NCI-H128 (cell line): ENCODE data around the gene DPH2.
A peak's percentile ranks its signal among the peaks of the same experiment; 100 is the strongest.

Experiments used
- DNase-seq: peaks from one replicate; lab custom pipeline; 2025; ENCODE audit not compliant: unreplicated experiment; lab: John Stamatoyannopoulos, UW

Gene DPH2

DNA sequence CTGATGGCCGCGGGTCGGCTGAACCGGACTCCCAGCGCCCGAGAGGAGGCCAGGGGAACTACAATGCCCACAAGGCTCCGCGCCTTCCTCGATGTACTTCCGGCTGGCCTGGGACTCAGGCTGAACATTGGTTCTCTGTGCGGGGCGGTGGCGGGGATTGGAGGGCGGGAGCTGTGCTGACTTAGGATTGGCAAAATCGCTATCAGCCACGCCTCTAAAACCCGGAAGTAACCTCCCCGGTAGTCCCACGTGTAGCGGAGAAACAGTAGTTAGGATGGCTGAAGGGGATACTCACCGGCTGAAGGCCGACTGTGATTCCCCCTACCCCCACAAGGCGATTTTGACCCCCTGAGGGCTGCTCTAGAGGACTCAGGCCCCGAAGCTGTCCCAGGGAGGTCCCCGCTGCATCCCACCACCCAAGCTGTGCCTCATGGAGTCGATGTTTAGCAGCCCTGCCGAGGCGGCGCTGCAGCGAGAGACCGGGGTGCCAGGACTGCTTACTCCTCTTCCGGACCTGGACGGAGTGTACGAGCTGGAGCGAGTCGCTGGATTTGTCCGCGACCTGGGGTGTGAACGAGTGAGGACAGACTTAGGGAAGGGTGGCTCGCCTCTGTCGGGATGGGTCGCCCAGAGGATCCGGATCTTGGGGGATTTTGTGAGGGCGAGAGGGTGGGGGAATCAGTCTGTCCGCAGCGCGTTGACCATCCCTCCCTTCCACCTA lies at the start of gene DPH2:
Gene DPH2, plus strand, starts transcription at position 265 of the 721 bp plus-strand sequence. Its CDS starts 166 bp downstream, at position 431.
- DNase-seq, result peak; percentile 92

DNA sequence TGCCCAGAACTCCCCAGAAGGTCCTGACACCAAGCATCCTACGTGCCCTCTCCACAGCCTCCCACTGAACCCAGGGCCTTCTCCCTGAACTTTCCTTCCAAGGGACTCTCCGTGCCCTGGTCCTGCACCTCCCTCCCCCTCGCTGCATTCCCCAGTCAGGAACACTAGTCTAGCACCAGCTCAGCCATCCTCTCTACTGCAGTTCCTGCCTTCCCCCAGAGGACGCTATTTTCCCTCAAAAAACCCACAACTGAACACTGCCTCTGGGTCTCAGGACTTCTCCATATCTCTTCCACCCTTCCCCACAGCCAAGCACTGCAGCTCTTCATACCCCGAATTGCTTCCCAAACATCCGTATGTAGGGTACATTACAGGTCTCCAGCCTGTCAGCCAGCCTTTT lies 48.8 kb upstream of the DPH2 start:
- DNase-seq, result no peak

GRCh38 chr1:43924516-43924915 lies 45.3 kb upstream of the DPH2 start:
- no peak for DNase-seq

GRCh38 chr1:43925846-43926245 lies 44.0 kb upstream of the DPH2 start:
- no peak for DNase-seq

- DNase-seq, result no peak
Observed at GRCh38 chr1:43930168-43930948, 39.5 kb upstream of the DPH2 start.

DNA sequence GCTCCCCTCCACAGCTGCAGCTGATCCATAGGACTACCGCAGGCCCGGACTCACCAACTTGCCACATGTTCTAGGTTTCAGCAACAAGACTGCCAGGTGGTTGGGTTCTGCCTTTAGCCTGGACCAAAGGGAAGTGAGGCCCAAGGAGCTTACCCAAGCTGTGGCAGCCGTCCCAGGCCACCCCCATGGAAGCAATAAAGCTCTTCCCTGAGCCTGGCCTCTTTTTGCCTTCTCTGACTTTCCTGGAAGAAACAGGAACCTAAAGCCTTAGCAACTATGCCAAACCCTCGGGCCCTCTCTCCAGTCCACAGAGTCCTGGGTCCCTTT lies 38.9 kb upstream of the DPH2 start:
- no peak for DNase-seq

- no peak for DNase-seq
Observed at GRCh38 chr1:43931711-43932660, 37.8 kb upstream of the DPH2 start.

DNA sequence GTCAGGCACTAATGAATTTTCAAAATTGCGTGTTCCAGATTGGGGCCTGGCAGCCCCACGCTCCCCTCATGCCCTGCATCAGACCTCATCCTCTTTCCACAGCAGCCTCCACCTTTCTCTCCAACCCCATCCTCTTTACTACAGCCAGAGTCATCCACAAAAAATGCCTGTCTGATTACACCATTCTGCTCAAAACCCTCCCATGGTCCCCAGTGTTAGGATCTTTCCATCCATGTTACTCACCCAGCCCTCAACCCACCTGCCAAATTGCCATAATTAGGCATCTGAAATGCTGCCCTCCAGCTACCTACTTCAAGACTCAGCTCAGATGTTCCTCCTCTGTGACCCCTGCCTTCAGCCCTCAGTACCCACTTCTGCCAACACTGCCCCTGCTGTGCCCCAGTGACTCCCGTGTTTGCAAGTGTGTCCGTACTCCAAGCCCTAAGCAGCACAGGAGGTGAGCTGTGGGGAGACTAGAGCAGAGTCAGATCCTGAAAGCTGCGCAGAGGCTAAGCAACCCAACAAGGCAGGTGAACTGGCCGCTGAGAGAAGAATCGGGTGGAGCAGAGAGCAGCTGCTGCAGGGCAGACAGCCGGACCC lies 36.9 kb upstream of the DPH2 start:
- DNase-seq, result no peak

DNA sequence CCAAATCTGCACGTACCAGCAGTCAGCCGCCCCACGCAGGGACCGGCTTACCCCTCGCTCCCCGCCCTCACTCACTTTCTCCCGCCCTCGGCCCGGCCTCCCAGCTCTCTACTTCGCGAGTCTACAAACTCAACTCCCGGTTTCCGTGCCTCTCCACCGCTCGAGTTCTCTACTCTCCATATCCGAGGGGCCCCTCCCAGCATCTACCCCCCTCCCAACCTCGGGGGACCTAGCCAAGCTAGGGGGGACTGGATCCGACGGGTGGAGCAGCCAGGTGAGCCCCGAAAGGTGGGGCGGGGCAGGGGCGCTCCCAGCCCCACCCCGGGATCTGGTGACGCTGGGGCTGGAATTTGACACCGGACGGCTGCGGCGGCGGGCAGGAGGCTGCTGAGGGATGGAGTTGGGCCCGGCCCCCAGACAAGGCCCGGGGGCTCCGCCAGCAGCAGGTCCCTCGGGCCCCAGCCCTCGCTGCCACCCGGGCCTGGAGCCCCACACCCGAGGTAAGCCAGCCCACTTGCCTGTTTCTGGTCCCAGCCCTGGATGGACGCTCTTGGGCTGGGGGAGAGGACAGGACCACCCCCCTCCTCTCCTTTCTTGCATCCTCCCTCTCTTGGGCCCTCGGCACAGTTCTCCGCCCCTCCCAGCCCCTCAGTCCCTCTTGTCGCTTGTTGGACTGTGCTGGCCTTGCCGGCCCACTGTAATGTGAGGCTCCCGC lies 36.3 kb upstream of the DPH2 start, which contains the start of gene ARTN:
Gene ARTN, plus strand, starts transcription at position 416 of the 715 bp plus-strand sequence. CDS start 1,856 bp downstream, outside the sequence.
- peak; percentile 43 for DNase-seq

DNA sequence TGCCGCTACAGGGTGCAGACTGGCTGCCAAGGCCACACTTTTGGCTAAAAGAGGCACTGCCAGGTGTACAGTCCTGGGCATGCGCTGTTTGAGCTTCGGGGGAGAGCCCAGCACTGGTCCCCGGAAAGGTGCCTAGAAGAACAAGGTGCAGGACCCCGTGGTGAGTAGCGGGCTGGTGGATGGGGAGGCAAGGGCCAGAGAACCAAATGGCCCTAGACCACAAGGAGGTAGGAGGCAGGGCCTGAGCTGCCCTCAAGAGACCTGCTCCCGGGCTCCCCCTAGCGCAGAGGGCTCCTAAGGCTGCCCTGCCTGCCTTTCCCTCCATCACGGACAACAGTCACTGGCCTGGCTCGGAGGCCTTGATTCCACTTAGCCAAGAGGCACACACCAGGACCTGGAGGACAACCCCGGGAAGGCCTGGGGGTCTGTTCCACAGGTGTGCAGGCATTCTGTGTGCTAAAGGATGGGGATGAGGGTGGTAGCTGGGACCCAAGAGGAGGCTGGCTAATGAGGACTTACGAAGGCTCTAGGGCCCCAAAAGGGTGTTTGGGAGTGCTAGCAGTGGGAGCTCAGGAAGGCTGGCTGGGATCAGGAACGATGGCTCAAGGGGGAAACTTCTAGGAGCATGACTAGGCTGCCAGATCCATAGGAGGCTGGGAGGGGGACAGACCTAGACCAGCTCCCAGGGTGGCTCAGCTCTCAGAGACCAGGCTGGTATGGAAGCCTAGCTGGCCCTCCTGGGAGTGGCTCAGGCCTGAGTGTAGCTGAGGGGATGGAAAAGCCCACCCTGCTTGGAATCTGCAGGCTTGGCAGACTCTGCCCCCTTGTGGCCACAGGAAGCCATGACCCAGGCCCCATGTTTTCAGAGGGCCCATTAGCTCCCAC lies 35.5 kb upstream of the DPH2 start:
- DNase-seq, result peak; percentile 62

DNA sequence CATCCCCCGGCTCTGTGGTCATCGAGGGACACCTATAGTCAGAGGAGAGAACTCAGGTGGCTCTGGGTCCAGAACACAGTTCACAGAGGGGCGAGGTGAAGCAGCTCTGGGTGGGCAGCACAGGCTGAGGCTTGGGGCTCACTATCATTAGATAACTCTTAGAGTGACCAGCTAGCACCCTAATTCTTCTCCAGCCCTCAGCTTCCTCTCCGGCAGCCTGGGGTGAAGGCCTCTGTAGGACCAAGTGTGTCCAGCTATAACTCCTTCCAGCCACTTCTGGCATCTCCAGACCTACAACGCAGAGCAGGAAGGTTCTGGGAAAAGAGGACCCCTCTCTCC lies 34.9 kb upstream of the DPH2 start:
- DNase-seq, result no peak

GRCh38 chr1:43935711-43936427 lies 33.9 kb upstream of the DPH2 start:
- DNase-seq, result no peak

DNA sequence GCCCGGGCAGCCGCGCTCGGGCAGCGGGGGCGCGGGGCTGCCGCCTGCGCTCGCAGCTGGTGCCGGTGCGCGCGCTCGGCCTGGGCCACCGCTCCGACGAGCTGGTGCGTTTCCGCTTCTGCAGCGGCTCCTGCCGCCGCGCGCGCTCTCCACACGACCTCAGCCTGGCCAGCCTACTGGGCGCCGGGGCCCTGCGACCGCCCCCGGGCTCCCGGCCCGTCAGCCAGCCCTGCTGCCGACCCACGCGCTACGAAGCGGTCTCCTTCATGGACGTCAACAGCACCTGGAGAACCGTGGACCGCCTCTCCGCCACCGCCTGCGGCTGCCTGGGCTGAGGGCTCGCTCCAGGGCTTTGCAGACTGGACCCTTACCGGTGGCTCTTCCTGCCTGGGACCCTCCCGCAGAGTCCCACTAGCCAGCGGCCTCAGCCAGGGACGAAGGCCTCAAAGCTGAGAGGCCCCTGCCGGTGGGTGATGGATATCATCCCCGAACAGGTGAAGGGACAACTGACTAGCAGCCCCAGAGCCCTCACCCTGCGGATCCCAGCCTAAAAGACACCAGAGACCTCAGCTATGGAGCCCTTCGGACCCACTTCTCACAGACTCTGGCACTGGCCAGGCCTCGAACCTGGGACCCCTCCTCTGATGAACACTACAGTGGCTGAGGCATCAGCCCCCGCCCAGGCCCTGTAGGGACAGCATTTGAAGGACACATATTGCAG lies 33.2 kb upstream of the DPH2 start:
- DNase-seq, result no peak

DNA sequence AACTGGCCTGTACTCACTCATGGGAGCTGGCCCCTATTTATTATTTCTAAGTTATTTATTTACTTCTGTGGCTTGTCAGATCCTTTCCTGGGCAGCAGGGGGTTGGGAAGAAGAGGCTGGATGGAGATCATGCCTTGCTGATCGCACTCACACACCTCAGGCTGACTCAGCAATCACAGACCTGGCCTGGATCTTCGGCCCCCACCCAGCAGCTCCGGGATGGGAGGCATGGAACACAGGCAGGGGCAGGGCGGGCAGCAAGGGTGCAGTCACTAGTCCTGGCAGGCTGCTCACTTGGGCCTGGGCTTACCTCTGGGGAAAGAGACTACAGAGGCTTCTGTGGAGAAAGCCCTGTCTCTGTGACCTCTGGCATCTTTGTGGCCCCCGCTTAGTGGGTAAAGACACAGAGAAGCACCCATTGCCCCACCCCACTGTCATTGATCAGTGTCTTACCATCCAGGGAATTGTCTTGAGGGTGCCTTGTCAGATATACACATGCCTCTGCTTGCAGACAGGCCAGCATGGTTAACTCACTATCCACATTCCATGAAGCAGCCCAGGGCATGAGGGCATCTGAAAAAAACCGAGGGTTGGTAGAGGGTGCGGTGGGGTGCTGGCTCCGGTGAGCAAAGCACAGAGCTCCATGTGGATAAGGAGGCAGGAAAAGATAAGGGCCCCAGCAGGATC lies 32.5 kb upstream of the DPH2 start:
- DNase-seq, result no peak

- no peak for DNase-seq
Observed at GRCh38 chr1:43938383-43938782, 31.4 kb upstream of the DPH2 start.

DNA sequence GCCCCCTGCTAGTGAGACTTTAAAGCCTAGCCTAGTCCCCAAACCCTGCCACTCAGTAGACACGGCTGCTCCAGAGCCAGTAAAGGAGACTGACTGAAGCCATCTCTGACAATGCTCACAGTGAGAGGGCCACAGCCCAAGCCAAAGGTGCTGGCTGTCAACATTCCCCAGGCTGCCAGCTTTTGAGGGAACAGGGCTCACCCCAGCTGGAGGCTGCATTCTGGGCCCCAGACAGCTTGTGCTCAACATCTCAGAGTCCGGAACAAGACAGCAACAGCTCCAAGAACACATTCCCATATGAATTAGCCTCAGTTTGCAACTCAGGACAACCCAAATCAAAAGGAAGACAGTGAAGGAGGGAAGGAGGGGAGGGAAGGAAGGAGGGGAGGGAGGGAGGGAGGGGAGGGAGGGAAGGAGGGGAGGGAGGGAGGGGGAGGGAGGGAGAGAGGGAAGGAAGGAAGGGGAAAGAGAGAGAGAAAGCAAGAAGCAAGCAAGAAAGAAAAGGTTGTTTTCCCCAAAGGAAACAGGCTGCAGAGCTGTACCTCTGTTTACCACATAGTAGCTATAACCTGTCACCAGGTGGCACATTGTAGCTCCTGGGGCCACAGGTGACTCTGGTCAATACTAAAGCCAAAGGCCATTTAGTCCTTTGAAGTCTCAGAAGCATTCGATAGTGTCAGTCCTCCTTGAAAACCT lies 30.8 kb upstream of the DPH2 start:
- no peak for DNase-seq

DNA sequence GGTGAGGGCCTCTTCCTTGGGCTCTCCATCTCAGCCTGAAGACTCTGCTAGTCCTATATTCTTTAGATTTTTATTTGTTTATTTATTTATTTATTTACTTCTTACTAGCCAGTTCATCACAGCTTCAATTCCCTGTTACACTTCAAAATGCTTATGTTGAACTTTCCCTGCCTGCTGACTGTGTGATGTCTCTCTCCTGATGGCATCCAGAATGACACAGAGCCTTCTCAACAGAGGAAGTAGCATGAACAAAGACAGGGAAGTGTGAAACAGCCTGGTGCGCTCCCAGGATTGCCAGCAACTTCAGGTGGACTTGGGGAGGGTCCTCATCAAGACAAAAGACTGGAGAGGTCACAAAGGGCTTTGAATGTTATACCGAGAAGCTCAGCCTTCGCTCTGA lies 27.4 kb upstream of the DPH2 start:
- DNase-seq, result no peak
